DOHH2 (cell line): ENCODE results near the gene PLAAT3.

Experiments
- EZH2phosphoT487 ChIP-seq: fragments of 200-600 bp; sonication (generic); IDR thresholded peaks from 2 replicates; pipeline ENCODE4 v1.6.1; 2017; ENCODE audit warnings: borderline replicate concordance, mild to moderate bottlenecking, antibody characterized with exemption, low read length, moderate library complexity, mixed read lengths
- TF ChIP-seq, protein P1 (sequence below): fragments of 200-600 bp; sonication (generic); IDR thresholded peaks from one replicate; pipeline ENCODE4 v1.5.1; 2014; ENCODE audit warnings: antibody characterized with exemption, mild to moderate bottlenecking, low read depth, low read length; ENCODE audit not compliant: poor library complexity, severe bottlenecking

DNA sequence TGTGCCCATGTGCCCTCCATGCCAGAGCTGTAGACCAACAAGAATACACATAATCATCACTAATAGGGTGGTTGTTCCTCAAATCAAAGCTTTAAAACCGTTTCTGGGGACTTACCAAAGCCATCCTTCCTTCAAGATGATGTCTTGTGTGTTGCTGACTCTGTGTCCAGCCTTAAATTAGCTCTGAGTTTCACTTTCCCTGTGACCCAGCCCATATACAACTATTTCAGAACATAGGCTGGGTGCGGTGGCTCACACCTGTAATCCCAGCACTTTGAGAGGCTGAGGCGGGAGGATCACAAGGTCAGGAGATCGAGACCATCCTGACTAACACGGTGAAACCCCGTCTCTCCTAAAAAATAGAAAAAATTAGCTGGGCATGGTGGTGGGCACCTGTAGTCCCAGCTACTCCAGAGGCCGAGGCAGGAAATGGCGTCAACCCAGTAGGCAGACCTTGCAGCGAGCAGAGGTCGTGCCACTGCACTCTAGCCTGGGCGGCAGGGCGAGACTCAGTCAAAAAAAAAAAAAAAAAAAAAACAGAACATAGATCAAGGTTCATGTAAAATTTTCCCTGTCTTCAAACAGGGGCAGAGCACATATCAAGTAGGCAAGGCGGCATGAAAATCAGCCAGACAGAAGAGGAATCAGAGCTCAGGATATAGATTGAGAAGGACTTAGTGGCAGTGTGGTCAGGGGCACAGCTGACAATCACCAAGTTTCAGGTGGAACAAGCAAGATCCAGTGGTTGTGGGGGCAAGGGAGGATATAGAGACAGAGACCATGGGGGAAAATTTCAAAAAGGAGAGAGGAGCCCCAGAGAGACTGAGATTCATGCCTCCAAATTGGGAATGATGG lies 50.8 kb downstream of the PLAAT3 start, which contains the start of gene PLAAT2:
- TF ChIP-seq, protein P1, sequence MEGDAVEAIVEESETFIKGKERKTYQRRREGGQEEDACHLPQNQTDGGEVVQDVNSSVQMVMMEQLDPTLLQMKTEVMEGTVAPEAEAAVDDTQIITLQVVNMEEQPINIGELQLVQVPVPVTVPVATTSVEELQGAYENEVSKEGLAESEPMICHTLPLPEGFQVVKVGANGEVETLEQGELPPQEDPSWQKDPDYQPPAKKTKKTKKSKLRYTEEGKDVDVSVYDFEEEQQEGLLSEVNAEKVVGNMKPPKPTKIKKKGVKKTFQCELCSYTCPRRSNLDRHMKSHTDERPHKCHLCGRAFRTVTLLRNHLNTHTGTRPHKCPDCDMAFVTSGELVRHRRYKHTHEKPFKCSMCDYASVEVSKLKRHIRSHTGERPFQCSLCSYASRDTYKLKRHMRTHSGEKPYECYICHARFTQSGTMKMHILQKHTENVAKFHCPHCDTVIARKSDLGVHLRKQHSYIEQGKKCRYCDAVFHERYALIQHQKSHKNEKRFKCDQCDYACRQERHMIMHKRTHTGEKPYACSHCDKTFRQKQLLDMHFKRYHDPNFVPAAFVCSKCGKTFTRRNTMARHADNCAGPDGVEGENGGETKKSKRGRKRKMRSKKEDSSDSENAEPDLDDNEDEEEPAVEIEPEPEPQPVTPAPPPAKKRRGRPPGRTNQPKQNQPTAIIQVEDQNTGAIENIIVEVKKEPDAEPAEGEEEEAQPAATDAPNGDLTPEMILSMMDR, result no peak
- no peak for TF ChIP-seq EZH2phosphoT487
